OCI-LY1 (cell line): ENCODE data around the gene PDE4D.

Source experiments
- H2AFZ ChIP-seq: fragments of 200-600 bp; sonication (generic), shearing (Covaris generic); 2 replicates; pipeline ENCODE4 v1.6.0; 2014; ENCODE audit warnings: antibody characterized with exemption, mild to moderate bottlenecking, low read length
- H3F3A ChIP-seq: fragments of 200-600 bp; sonication (generic), shearing (Covaris generic); 2 replicates; pipeline ENCODE4 v1.6.0; 2014; ENCODE audit warnings: mild to moderate bottlenecking, antibody characterized with exemption, low read length, moderate library complexity; ENCODE audit not compliant: insufficient read depth
- H3K27ac ChIP-seq: fragments of 200-600 bp; sonication (generic); 2 replicates; pipeline ENCODE4 v1.5.1; 2014; ENCODE audit warnings: low read length, mixed run types, mild to moderate bottlenecking, low read depth; ENCODE audit not compliant: poor library complexity, severe bottlenecking
- H3K27me3 ChIP-seq: fragments of 200-600 bp; sonication (generic); 2 replicates; pipeline ENCODE4 v1.6.0; 2014; ENCODE audit warnings: antibody characterized with exemption, mild to moderate bottlenecking, low read length, moderate library complexity; ENCODE audit not compliant: insufficient read depth
- H3K36me3 ChIP-seq: fragments of 200-600 bp; sonication (generic); 2 replicates; pipeline ENCODE4 v1.6.1; 2014; ENCODE audit warnings: mild to moderate bottlenecking, antibody characterized with exemption, low read length, moderate library complexity, mixed read lengths; ENCODE audit not compliant: insufficient read depth
- H3K4me1 ChIP-seq: fragments of 200-600 bp; sonication (generic); 2 replicates; pipeline ENCODE4 v1.5.1; 2014; ENCODE audit warnings: mild to moderate bottlenecking, low read length, moderate library complexity; ENCODE audit not compliant: insufficient read depth, severe bottlenecking
- H3K4me2 ChIP-seq: fragments of 200-600 bp; sonication (generic), shearing (Covaris generic); 2 replicates; pipeline ENCODE4 v1.6.1; 2014; ENCODE audit warnings: low read length
- H3K4me3 ChIP-seq: fragments of 200-600 bp; sonication (generic); 2 replicates; pipeline ENCODE4 v1.5.1; 2014; ENCODE audit warnings: low read length, low read depth, mild to moderate bottlenecking, mixed read lengths; ENCODE audit not compliant: poor library complexity, severe bottlenecking
- H3K79me2 ChIP-seq: fragments of 200-600 bp; shearing (Covaris generic); 2 replicates; pipeline ENCODE4 v1.6.1; 2016; ENCODE audit warnings: mixed run types, low read length, mixed read lengths; ENCODE audit not compliant: insufficient read depth
- H3K9ac ChIP-seq: fragments of 200-600 bp; sonication (generic), shearing (Covaris generic); 2 replicates; pipeline ENCODE4 v1.6.1; 2014; ENCODE audit warnings: mild to moderate bottlenecking, low read length, mixed read lengths
- H3K9me2 ChIP-seq: fragments of 200-600 bp; sonication (generic), shearing (Covaris generic); 2 replicates; pipeline ENCODE4 v1.6.1; 2014; ENCODE audit warnings: low read depth, mild to moderate bottlenecking, low read length, mixed read lengths
- H3K9me3 ChIP-seq: fragments of 200-600 bp; shearing (Covaris generic); 2 replicates; pipeline ENCODE4 v1.6.1; 2014; ENCODE audit warnings: low read length, mixed read lengths
- H4K20me1 ChIP-seq: fragments of 200-600 bp; sonication (generic), shearing (Covaris generic); 2 replicates; pipeline ENCODE4 v1.6.0; 2016; ENCODE audit warnings: mild to moderate bottlenecking, low read length; ENCODE audit not compliant: insufficient read depth
- CTCF ChIP-seq: fragments of 200-600 bp; sonication (generic), shearing (Covaris generic); IDR thresholded peaks from 2 replicates; pipeline ENCODE4 v1.5.1; 2017; ENCODE audit warnings: mild to moderate bottlenecking, antibody characterized with exemption, low read length, moderate library complexity, mixed read lengths
- EZH2 ChIP-seq: fragments of 200-600 bp; sonication (generic), shearing (Covaris generic); IDR thresholded peaks from 2 replicates; pipeline ENCODE4 v1.8.0; 2017; ENCODE audit warnings: borderline replicate concordance, mixed run types, mild to moderate bottlenecking, antibody characterized with exemption, low read length, moderate library complexity, mixed read lengths

PDE4D gene

GRCh38 chr5:59245198-59245597 lies 648.3 kb downstream of the PDE4D start:
- Histone ChIP-seq H3K9me2 (no peaks in the 10 kb centered on the region), H2AFZ (no peak overlapping the region), H3K4me2 (no peak overlapping the region), H4K20me1 (no peaks in the 10 kb centered on the region), H3K9me3 (no peaks in the 10 kb centered on the region), H3K27me3 (no peaks in the 10 kb centered on the region), H3F3A (no peaks in the 10 kb centered on the region), H3K27ac (no peak overlapping the region), H3K4me1 (no peaks in the 10 kb centered on the region), H3K36me3 (no peaks in the 10 kb centered on the region), H3K4me3 (no peak overlapping the region), H3K79me2 (no peaks in the 10 kb centered on the region), H3K9ac (no peak overlapping the region)
- no peak for TF ChIP-seq CTCF
- TF ChIP-seq EZH2, result no peak

GRCh38 chr5:59241552-59241951 lies 652.0 kb downstream of the PDE4D start:
- H3K27ac ChIP-seq, result no peak overlapping the region
- no peak overlapping the region for H3K4me3 ChIP-seq
- no peaks in the 10 kb centered on the region for H3K36me3 ChIP-seq
- H4K20me1 ChIP-seq, result no peaks in the 10 kb centered on the region
- H3K4me1 ChIP-seq, result no peaks in the 10 kb centered on the region
- no peaks in the 10 kb centered on the region for H3K27me3 ChIP-seq
- TF ChIP-seq EZH2 (no peak), CTCF (no peak)
- H3F3A ChIP-seq, result no peaks in the 10 kb centered on the region
- no peak overlapping the region for H3K4me2 ChIP-seq
- H2AFZ ChIP-seq, result no peak overlapping the region
- H3K9me2 ChIP-seq, result no peaks in the 10 kb centered on the region
- no peaks in the 10 kb centered on the region for H3K79me2 ChIP-seq
- H3K9ac ChIP-seq, result no peak overlapping the region
- H3K9me3 ChIP-seq, result no peaks in the 10 kb centered on the region

GRCh38 chr5:59241119-59241518 lies 652.4 kb downstream of the PDE4D start:
- Histone ChIP-seq H2AFZ (no peak overlapping the region), H3F3A (no peaks in the 10 kb centered on the region), H3K27me3 (no peaks in the 10 kb centered on the region), H3K4me2 (no peak overlapping the region), H3K9me2 (no peaks in the 10 kb centered on the region), H3K9me3 (no peaks in the 10 kb centered on the region), H3K79me2 (no peaks in the 10 kb centered on the region), H3K9ac (no peak overlapping the region), H3K27ac (no peak overlapping the region), H4K20me1 (no peaks in the 10 kb centered on the region), H3K36me3 (no peaks in the 10 kb centered on the region), H3K4me3 (no peak overlapping the region), H3K4me1 (no peaks in the 10 kb centered on the region)
- TF ChIP-seq EZH2 (no peak), CTCF (no peak)
